ENCODE data around the gene ADCY7. TPM values are rescaled to one million over a fixed set of nuclear protein-coding genes. Genes with fewer than 3 reads are reported as not detected.

The ADCY7 gene
- total RNA-seq, 2 donors from 2014 or later: 30.1 to 37.2 TPM

- Mint-ChIP-seq H3K9me3 (no peaks in the 10 kb centered on the region), H3K4me3 (no peak overlapping the region), H3K27ac (no peak overlapping the region), H3K4me1 (peaks cover 6% of the 10 kb centered on the region), H3K27me3 (ENCODE audit: insufficient read depth) (no peaks in the 10 kb centered on the region), H3K36me3 (ENCODE audit: low read depth) (peaks cover 11% of the 10 kb centered on the region)
- Histone ChIP-seq H3K4me1 (ENCODE audit: control insufficient read depth, insufficient read depth, low read length) (no peaks in the 10 kb centered on the region), H3K27me3 (ENCODE audit: control insufficient read depth, insufficient read depth, low read length, poor library complexity, severe bottlenecking) (no peaks in the 10 kb centered on the region), H3K9me3 (ENCODE audit: control insufficient read depth, low read length) (no peaks in the 10 kb centered on the region), H3K36me3 (ENCODE audit: control insufficient read depth, insufficient read depth, low read length) (no peaks in the 10 kb centered on the region), H3K27ac (ENCODE audit: low read depth, low read length) (no peak overlapping the region), H3K9ac (ENCODE audit: extremely low read depth, low read length, poor library complexity, severe bottlenecking) (no peak overlapping the region), H3K4me3 (ENCODE audit: low read length) (no peak overlapping the region)
- peak; percentile 30 for DNase-seq
- no peak for TF ChIP-seq CTCF (conservative IDR thresholded peaks at IDR 0.05)
- WGBS, 2 experiments (ENCODE audit: insufficient coverage in 1 of 2, insufficient read length in 1 of 2): 91 to 97% methylated on average over 19 to 29 of the region's 29 CpGs
Observed at GRCh38 chr16:50298591-50299507, 32.5 kb downstream of the ADCY7 start.

GRCh38 chr16:50299508-50300105 lies 33.3 kb downstream of the ADCY7 start:
- Histone ChIP-seq H3K9me3 (ENCODE audit: control insufficient read depth, low read length) (no peaks in the 10 kb centered on the region), H3K27ac (ENCODE audit: low read depth, low read length) (no peak overlapping the region), H3K36me3 (ENCODE audit: control insufficient read depth, insufficient read depth, low read length) (no peaks in the 10 kb centered on the region), H3K4me3 (ENCODE audit: low read length) (no peak overlapping the region), H3K4me1 (ENCODE audit: control insufficient read depth, insufficient read depth, low read length) (no peaks in the 10 kb centered on the region), H3K27me3 (ENCODE audit: control insufficient read depth, insufficient read depth, low read length, poor library complexity, severe bottlenecking) (no peaks in the 10 kb centered on the region), H3K9ac (ENCODE audit: extremely low read depth, low read length, poor library complexity, severe bottlenecking) (no peak overlapping the region)
- H3K9me3 Mint-ChIP-seq: no peaks in the 10 kb centered on the region
- WGBS, 2 experiments (ENCODE audit: insufficient coverage in 1 of 2, insufficient read length in 1 of 2): 90 to 92% methylated on average over 9 to 11 of the region's 12 CpGs
- peaks cover 6% of the 10 kb centered on the region for H3K4me1 Mint-ChIP-seq
- TF ChIP-seq CTCF (conservative IDR thresholded peaks at IDR 0.05): no peak
- DNase-seq: peak; percentile 24
- no peaks in the 10 kb centered on the region for H3K27me3 Mint-ChIP-seq (ENCODE audit: insufficient read depth)
- H3K27ac Mint-ChIP-seq: no peak overlapping the region
- H3K4me3 Mint-ChIP-seq: no peak overlapping the region
- peaks cover 8% of the 10 kb centered on the region for H3K36me3 Mint-ChIP-seq (ENCODE audit: low read depth)

GRCh38 chr16:50300942-50301625 lies 34.7 kb downstream of the ADCY7 start:
- H3K27me3 ChIP-seq (ENCODE audit: control insufficient read depth, insufficient read depth, low read length, poor library complexity, severe bottlenecking): no peaks in the 10 kb centered on the region
- DNase-seq: no peak
- Mint-ChIP-seq H3K27ac (no peak overlapping the region), H3K9me3 (no peaks in the 10 kb centered on the region), H3K27me3 (ENCODE audit: insufficient read depth) (no peaks in the 10 kb centered on the region), H3K4me3 (no peak overlapping the region), H3K36me3 (ENCODE audit: low read depth) (no peaks in the 10 kb centered on the region), H3K4me1 (peaks cover 6% of the 10 kb centered on the region)
- H3K36me3 ChIP-seq (ENCODE audit: control insufficient read depth, insufficient read depth, low read length): no peaks in the 10 kb centered on the region
- no peak overlapping the region for H3K27ac ChIP-seq (ENCODE audit: low read depth, low read length)
- H3K9me3 ChIP-seq (ENCODE audit: control insufficient read depth, low read length): no peaks in the 10 kb centered on the region
- no peaks in the 10 kb centered on the region for H3K4me1 ChIP-seq (ENCODE audit: control insufficient read depth, insufficient read depth, low read length)
- WGBS, 2 experiments (ENCODE audit: insufficient coverage in 1 of 2, insufficient read length in 1 of 2): 94 to 96% methylated on average over 14 to 23 of the region's 23 CpGs
- TF ChIP-seq CTCF (conservative IDR thresholded peaks at IDR 0.05): no peak
- H3K9ac ChIP-seq (ENCODE audit: extremely low read depth, low read length, poor library complexity, severe bottlenecking): no peak overlapping the region
- H3K4me3 ChIP-seq (ENCODE audit: low read length): no peak overlapping the region
